NCI-H2171 treated with DMSO at 0.1 percent for 48 hours (cell line): ENCODE data around the gene INO80.
A peak's percentile ranks its signal among the peaks of the same experiment; 100 is the strongest.
"Not testable (repeated sequence)": the region's sequence is repeated elsewhere in the genome, so short reads cannot be mapped to it uniquely, and the experiment has no call there.

Source experiments
- DNase-seq: peaks from one replicate; lab custom pipeline; 2025; lab: John Stamatoyannopoulos, UW

The INO80 gene

DNA sequence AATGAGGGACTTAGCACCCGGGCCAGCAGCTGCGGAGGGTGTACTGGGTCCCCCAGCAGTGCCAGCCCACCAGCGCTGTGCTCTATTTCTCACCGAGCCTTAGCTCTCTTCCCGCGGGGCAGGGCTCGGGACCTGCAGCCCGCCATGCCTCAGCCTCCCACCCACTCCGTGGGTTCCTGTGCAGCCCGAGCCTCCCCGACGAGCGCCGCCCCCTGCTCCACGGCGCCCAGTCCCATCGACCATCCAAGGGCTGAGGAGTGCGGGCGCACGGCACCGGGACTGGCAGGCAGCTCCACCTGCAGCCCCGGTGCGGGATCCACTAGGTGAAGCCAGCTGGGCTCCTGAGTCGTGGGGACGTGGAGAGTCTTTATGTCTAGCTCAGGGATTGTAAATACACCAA lies 154.3 kb downstream of the INO80 start:
- DNase-seq, result not testable (repeated sequence)

DNA sequence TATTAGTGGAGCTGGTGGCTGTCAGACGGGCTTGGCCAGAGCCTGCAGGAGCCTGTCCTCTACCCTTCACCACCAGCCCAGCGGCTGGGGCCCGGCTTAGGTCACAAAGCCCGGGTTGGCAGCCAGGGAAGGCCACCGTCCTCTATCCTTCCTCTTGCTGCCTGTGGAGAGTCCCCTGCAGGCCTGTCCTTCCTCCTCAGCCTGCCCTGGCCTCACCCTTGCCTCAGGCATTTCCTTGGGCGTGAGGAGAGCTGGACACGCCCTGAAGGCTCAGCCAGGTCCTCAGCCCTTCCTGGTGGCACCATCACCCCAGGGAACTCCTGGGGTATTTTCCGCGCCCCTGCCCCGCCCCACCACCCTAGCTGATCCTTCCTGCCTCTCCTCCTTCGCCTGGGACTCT lies 155.2 kb downstream of the INO80 start:
- DNase-seq, result no peak

DNA sequence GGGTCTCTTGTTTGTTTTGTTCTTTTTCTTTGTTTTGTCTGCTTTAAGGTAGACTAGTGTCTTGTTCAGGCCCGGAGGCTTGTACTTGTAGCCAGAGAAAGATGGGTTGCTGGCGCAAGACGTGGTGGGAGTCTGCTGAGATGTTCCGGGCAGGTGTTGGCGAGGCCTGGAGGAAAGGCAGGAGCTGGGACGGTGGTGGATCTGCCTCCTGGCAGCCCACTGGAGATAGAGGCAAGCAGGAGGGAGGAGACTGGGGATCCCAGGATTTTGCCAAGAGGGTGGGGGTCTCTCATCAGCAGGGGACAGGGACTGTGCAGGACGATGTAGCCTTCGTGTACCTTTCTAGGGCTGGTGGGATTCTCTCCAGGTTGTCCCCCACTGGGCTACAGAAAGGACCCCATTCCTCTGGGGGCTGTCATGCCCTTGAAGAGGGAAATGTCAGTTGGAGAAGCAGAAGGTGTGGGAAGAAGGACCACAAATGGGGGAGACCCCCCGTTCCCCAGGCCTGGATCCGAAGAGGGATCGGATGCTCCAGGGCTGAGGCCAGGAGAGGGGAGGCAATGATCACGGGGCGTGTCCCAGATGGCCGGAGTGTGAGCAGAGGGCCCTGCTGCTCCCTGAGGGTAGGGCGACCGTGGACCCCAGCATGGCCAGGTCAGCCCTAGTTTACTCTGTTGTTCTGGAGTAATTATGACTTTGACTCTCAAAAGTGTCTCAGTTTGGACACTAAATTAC lies 155.8 kb downstream of the INO80 start:
- no peak for DNase-seq

DNA sequence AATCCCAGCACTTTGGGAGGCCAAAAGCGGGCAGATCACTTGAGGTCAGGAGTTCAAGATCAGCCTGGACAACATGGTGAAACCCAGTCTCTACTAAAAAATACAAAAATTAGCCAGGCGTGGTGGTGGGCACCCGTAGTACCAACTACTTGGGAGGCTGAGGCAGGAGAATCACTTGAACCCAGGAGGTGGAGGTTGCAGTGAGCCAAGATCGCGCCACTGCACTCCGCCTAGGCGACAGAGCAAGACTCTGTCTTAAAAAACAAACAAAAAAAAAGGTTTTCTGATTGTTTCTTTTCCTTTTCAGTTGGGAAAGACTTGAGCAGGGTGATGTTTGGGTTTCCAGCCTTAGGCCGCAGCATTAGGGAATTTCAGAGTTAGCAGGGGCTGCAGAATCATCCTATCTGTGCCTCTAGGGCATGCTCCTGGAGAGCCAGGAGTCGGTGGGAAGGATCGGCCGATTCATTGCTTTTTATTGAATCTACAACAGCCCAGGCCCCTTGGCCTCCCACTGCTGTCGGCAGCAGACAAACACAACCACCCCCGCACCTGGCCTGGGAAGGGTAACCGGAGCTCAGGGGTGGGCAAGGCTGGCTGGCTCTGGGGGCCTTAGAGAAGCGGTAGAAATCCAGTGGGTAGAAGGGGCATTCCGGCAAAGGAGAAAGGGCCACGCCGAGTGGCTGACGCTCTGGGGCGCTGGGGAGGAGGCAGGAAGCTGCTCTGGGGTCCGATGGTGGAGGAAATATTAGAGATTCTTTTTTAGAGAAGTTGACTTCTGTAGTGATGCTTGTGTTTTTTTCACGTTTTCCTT lies 156.5 kb downstream of the INO80 start:
- no peak for DNase-seq

DNA sequence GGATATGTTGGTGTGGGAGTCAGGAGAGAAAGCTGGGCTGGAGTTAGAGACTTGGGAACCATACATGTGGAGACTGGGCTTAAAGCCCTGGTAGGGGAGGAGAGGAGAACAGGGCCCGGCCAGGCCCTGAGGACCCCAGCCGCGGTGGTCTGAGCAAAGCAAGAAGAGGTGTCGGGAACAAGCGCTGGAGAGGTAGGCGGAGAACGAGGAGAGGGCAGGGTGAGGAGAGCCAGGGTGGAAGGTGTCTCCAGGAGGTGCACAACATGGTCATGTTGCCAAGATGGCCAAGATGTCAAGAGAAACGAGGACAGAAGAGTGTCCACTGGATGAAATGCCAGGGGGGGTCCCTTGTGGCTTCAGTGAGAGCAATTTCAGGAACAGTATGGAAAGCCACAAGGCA lies 157.4 kb downstream of the INO80 start:
- DNase-seq, result no peak

DNA sequence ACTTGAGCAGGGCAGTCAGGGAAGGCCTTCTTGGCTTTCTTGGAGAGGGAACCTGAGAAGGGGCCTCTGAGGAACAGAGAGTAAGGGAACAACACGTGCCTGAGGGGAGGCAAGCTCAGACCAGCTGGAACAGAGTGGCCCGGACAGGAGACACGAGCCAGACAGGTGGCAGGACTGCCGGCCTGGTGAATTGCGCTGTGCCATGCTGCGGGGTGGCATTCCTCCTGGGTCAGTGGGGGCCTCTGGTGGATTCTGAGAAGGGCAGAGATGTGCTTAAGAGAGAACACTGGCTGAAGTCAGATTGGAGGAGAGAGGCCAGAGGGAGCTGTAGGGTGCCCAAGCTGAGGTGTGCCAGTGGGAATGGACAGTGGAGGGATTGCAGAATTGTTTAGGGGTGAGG lies 157.9 kb downstream of the INO80 start:
- no peak for DNase-seq

DNA sequence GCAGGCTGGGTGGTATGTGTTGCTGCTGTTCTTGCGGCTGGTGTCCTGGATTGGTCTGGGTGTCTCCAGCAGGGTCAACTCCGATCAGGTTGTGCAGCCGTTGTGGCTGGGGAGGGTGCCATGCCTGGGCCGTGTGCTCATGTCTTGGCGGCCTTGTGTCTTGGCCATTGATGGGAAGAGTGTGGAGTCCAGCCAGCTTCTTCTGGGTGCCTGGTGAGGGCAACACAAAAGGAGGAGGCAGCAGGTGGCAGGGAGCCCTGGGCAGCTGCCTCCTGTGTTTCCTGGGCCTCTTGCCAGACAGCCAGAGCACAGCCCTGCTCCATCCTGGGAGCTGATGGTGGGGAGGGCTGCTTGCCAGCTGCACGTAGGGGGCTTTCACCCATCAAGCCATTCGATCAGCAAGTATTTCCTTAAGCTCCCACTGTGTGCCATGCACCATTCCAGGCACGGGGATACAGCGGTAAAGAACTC lies 158.5 kb downstream of the INO80 start:
- peak; percentile 80 for DNase-seq

DNA sequence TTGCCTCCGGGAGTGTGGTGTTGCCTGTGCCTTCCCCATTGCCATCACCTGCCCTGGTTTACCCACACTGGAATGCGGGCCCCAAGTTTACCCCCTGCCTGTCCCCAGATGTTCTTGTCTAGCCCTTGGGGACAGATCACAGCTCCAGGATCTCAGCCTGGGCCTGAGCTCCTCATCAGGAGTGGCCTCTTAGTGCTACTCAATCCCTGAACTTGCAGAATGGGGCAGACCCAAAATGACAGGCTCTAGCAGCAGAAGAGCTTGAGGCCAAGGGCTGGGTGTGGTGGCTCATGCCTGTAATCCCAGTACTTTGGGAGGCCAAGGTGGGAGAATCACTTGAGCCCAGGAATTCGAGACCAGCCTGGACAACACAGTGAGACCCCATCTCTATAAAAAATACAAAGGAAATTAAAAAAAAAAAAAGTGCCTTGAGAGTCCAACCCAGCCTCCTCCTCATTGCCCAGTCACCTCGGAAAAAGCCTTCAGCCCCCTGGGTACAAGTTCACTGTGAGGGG lies 159.0 kb downstream of the INO80 start:
- DNase-seq, result no peak

DNA sequence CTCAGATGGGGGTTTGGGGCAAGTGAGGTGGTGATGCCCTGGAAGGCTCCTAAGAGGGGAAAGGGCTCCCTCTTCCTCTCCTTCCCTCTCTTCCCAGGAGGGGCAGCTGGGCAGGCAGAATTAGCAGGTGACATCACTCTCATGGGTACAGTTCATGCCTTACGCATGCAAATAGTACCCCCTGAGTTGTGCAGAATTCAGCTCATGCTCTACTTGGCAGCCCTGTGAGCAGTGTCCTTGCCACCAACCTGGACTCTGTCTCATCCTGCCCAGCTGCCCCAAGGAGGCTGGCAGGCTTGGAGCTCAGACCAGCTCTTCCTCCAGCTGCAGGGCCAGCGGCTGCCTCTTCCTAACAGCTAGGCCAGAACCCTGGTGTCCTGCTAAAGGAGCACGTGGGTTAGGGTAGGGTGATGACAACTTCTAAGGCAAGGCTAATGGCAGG lies 159.5 kb downstream of the INO80 start:
- DNase-seq, result no peak

DNA sequence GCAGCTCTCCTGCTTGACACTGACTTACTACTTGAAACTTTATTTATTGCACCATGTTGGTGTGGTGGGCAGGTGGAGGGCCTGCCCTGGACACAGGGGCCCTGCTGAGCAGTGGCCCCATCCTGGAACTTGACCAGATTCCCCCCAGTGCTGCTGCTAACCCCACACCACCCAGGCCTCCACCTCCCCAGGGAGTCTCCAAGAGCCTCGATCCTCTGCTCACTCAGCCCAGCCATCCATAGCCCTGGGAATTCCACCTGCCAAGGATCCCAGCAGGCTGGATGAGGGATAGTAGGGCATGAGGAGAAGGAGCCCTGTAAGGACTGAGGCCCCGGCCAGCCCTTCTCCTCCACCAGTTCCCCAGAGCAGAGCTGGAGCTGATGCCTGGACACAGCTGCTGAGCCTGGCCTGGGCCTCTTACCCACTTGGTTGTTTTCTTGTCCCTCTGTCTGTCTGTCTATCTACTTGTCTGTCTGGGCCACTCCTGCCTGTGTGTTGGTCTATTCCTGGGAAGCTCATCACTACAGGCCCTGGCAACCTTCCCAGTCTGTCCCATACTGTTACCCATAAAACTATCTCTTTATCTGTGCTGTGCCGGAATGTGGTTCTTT lies 160.0 kb downstream of the INO80 start:
- DNase-seq, result no peak

DNA sequence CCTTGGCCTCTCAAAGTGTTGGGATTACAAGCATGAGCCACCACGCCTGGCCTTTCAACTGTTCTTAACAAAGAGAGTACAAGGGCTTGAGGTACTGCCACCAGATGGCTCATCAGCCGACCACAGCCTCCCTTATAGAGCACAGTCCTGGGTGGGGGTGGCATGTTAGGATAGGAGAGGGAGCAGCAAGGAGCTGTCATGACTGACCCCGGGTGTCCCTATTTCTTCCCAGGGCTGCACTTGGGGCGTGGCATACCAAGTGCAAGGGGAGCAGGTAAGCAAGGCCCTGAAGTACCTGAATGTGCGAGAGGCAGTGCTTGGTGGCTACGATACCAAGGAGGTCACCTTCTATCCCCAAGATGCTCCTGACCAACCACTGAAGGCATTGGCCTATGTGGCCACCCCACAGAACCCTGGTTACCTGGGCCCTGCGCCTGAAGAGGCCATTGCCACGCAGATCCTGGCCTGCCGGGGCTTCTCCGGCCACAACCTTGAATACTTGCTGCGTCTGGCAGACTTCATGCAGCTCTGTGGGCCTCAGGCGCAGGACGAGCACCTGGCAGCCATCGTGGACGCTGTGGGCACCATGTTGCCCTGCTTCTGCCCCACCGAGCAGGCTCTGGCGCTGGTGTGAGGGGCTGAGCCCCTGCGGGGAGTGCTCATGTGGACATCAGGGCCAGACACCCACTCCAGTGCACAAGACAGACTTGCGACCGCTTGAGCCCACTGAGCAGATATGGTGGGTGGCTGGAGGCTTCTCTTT lies 160.8 kb downstream of the INO80 start:
- DNase-seq, result no peak

DNA sequence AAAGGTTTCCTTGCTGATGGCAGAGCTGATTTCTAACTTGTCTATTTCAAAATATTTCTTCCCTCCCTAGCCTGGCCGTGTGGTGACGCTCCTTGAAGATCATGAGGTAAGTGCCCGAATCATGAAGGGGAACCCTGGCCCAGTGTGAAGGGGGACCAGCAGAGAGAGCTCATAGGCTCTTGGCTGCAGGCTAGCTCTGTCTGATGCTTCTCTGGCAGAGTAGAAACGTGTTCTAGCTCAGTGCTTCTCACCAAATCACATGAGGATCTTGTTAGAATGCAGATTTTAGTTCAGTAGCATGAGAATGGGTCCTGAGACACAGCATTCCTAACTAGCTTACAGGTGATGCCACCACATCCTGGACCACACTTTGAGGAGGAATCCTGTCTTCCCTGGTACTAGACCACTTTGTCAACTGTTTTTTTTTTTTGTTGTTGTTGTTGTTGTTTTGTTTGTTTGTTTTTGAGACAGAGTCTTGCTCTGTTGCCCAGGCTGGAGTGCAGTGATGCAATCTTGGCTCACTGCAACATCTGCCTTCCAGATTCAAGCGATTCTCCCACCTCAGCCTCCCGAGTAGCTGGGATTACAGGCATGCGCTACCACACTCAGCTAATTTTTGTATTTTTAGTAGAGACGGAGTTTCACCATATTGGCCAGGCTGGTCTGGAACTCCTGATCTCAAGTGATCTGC lies 161.8 kb downstream of the INO80 start:
- not testable (repeated sequence) for DNase-seq

DNA sequence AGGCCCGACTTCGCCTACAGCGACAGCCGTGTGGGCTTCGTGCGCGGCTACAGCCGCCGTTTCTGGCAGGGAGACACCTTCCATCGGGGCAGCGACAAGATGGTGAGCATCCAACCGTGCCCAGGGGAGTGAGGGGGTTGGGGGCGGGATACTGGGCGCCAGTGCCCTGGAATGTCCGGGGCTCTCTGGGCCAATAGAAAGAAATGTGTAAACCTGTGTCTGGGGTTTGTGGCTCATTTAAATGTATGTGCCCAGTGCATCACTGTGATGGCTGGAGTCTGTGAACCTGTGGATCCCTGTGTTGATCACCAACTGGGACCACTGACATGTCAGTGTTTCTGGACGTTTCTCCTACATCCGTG lies 162.4 kb downstream of the INO80 start:
- DNase-seq, result no peak

DNA sequence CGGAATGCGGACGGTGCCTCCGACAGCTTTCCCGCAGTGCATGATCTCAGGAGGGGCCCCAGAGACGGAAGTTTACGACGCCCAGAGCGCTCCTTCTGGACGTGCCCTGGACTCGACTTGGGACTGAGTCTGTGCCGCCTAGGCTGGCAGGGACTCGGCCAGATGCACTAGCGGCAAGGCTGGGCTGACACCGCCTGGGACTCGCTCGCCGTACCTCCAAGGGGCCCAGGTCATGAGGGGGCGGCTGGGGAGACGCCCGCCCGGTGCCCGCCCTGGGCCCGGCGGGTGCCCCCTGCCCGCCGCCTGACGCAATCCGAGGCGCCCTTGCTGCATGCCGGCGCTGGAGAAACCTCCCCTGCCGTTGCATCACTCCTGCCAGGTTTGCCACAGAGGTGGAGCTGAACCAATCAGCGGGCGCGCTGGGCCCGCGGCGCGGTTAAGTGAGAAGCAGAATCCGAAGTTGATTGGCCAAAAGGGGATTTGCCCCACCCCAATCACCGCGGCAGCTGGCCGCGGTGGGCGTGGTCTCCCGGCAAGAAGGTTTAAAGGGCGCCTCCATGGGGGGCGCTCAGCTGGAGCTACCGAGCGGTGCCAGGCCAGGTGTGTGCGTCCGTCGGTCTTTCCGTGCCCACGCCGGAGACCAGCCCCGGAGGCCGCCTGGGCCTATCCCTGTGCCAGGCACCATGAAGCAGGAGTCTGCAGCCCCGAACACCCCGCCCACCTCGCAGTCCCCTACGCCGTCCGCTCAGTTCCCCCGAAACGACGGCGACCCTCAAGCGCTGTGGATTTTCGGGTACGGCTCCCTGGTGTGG lies 163.0 kb downstream of the INO80 start, which contains the start of gene CHAC1:
Gene CHAC1 (plus strand): TSS at position 571 of the 812 bp plus-strand sequence. CDS start 113 bp downstream, at position 684.
- peak; percentile 95 for DNase-seq

DNA sequence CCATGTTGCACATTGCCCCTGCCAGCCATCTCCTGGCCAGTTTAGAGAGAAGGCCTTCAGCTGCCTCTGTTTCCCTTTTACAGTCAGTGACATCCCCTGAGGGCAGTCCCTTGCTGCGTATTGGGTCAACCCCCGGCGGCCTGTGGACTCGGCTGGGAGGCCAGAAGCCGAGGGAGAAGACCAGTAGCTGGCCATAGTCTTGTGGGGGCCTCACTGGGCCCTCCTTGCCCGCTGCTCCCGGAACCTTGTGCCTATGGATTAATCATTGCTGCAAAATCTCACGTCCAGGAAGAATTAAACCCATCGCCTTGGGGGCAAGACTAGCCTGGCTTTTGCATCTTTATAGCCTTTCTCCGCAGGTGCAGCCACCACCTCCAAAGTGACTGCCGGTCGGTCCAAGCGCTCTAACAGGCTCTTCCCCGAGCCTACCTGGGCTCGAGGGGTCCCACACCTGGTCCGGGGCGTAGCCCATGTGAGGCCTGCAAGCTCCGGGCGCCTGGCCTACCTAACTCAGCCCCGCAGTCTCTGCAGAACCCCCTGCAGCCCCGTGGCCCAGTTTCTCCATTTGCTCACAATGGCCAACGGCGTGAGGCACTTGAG lies 163.7 kb downstream of the INO80 start:
- DNase-seq, result no peak

DNA sequence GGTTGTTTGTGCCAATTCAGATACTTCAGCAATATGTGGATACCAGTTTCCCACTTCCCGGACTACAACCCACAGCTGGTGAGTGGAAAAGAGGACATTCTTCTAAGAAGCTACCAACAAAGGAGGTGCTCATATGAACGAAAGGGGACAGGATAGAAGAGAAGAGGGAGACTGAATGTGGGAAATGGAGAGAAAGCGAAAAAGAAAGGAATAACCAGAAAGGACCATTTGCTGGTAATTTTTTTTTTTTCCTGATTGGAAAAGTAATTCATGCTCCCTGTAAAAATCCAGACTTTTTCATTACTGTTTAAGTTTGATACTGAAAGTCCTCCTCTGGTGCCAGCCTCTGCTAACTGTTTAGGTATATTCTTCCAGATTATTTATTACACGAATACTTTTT lies 164.3 kb downstream of the INO80 start:
- no peak for DNase-seq

DNA sequence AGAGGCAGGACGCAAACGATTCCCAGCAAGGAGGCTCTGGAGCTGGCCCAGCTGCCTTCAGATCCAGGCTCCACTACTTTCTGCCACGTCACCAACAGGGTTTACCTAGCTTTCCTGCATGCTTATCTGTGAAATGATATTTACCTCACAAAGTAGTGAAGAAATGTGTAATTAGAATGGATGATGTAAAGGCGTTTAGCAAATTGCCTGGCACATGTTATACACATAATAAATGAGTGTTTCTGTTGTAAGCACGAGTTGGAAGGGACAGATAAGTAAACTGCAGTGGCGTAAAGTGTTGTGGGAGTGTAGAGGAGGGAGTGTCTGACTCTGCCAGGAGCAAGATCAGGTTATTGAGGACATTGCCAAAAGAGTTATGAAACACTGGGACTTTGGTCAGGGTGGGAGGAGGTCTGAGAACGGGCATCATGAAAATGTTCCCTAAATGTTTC lies 166.3 kb downstream of the INO80 start:
- DNase-seq, result no peak

DNA sequence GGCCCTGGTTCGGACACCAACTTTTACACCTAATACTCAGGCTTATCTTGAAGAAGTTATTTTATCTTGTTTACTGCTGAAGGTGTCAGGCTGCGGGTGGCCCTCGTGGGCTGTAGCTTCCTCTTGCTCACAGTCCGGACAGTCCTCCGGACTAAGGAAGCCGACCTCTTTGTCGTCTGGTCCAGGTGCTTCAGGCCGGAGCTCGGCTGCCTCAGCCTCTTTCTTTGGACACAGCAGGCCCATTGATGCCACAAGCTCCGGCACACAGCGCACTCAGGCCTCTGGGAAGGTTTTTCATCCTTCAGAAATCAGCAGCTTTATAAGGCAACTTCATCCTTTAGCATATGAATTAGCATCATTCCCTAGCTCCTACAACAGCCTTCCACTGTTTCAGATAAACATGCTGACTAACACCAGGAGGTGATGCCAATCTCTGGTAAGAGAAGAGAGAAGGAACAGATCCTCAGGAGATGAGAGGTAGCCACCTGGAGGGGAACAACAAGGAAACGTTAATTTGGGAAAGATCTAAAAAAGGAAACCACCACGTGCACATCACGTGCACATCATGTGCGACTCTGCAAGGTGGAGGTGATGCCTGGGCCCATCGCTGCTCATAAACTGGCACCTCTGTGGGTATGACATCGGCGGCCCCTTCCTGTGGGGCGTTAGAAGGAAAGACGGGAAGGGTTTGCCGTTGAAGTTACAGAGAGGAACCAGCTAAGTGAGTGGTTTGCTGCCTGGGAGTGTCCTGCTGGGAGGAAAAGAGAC lies 167.2 kb downstream of the INO80 start:
- no peak for DNase-seq
